Liver (tissue), 9 donors: ENCODE data around the gene TBC1D12. TPM values are rescaled to one million over a fixed set of nuclear protein-coding genes. Genes with fewer than 3 reads are reported as not detected.

ENCODE experiments used
- DNase-seq: peaks from one replicate; pipeline ENCODE4 v3.0.0-alpha.2; 2017; ENCODE audit warnings: low spot score
- H3K27ac ChIP-seq, 2 donors: one replicate each; pipeline ENCODE4 v1.7.0; 2013; ENCODE audit warnings: inconsistent platforms in 2 of 2, low read length in 2 of 2, control low read depth in 1 of 2, low read depth in 1 of 2, mild to moderate bottlenecking in 1 of 2
- H3K27me3 ChIP-seq, 4 donors: one replicate each; pipeline versions ENCODE4 v1.6.1 to v1.7.0; 2013; ENCODE audit warnings: low read length in 3 of 4, inconsistent platforms in 1 of 4, mild to moderate bottlenecking in 1 of 4, moderate library complexity in 1 of 4; ENCODE audit not compliant: control insufficient read depth in 4 of 4, insufficient read depth in 4 of 4
- H3K36me3 ChIP-seq, 4 donors: one replicate each; pipeline versions ENCODE4 v1.6.1 to v1.7.0; 2013; ENCODE audit warnings: low read length in 3 of 4, mild to moderate bottlenecking in 3 of 4, low read depth in 1 of 4, moderate library complexity in 1 of 4; ENCODE audit not compliant: control insufficient read depth in 4 of 4, insufficient read depth in 3 of 4
- H3K4me1 ChIP-seq, 4 donors: one replicate each; pipeline versions ENCODE4 v1.6.1 to v1.7.0; 2013; ENCODE audit warnings: low read length in 3 of 4, mild to moderate bottlenecking in 3 of 4, moderate library complexity in 1 of 4; ENCODE audit not compliant: control insufficient read depth in 4 of 4, insufficient read depth in 4 of 4
- H3K4me3 ChIP-seq, 3 donors: one replicate each; pipeline versions ENCODE4 v1.6.1 to v1.7.0; 2013; ENCODE audit warnings: low read length in 3 of 3, control low read depth in 1 of 3, low read depth in 1 of 3, mild to moderate bottlenecking in 1 of 3
- H3K9ac ChIP-seq, 2 donors: one replicate each; pipeline ENCODE4 v1.7.0; 2013; ENCODE audit warnings: low read length in 2 of 2, mild to moderate bottlenecking in 2 of 2, moderate library complexity in 2 of 2, control low read depth in 1 of 2, low read depth in 1 of 2
- H3K9me3 ChIP-seq, 4 donors: one replicate each; pipeline versions ENCODE4 v1.6.1 to v1.7.0; 2013; ENCODE audit warnings: low read length in 3 of 4; ENCODE audit not compliant: control insufficient read depth in 4 of 4
- EGR1 ChIP-seq, 2 donors: IDR thresholded peaks; 2 replicates each; pipeline ENCODE4 v1.6.1; 2016 to 2018; ENCODE audit warnings: antibody characterized with exemption in 2 of 2, low read depth in 2 of 2
- FOXA1 ChIP-seq: IDR thresholded peaks from 2 replicates; pipeline ENCODE4 v1.6.1; 2016; ENCODE audit warnings: antibody characterized with exemption
- FOXA2 ChIP-seq: IDR thresholded peaks from 2 replicates; pipeline ENCODE4 v1.6.1; 2016; ENCODE audit warnings: antibody characterized with exemption
- GABPA ChIP-seq, 2 donors: IDR thresholded peaks in 1 of 2; conservative IDR thresholded peaks in 1 of 2; 2 replicates each; pipeline ENCODE4 v1.6.1; 2016; ENCODE audit warnings: antibody characterized with exemption in 2 of 2, mild to moderate bottlenecking in 1 of 2, moderate library complexity in 1 of 2
- HNF4A ChIP-seq, 2 donors: conservative IDR thresholded peaks; 2 replicates each; pipeline ENCODE4 v1.6.1; 2016; ENCODE audit warnings: antibody characterized with exemption in 2 of 2, mild to moderate bottlenecking in 2 of 2
- HNF4G ChIP-seq: IDR thresholded peaks from 2 replicates; pipeline ENCODE4 v1.6.1; 2016; ENCODE audit warnings: antibody characterized with exemption
- JUND ChIP-seq, 2 donors: IDR thresholded peaks; 2 replicates each; pipeline ENCODE4 v1.6.1; 2016; ENCODE audit warnings: antibody characterized with exemption in 2 of 2
- NR2F2 ChIP-seq: IDR thresholded peaks from 2 replicates; pipeline ENCODE4 v1.6.1; 2016; ENCODE audit warnings: antibody characterized with exemption
- RXRA ChIP-seq, 2 donors: IDR thresholded peaks; 2 replicates each; pipeline ENCODE4 v1.6.1; 2017 to 2018; ENCODE audit warnings: antibody characterized with exemption in 2 of 2, mild to moderate bottlenecking in 1 of 2
- SP1 ChIP-seq: IDR thresholded peaks from 2 replicates; pipeline ENCODE4 v1.6.1; 2018; ENCODE audit warnings: antibody characterized with exemption, mild to moderate bottlenecking
- TAF1 ChIP-seq: conservative IDR thresholded peaks from 2 replicates; pipeline ENCODE4 v1.6.1; 2016; ENCODE audit warnings: antibody characterized with exemption, mild to moderate bottlenecking
- ZBTB33 ChIP-seq: IDR thresholded peaks from 2 replicates; pipeline ENCODE4 v1.6.1; 2016; ENCODE audit warnings: antibody characterized with exemption
- WGBS: extraction: QIAGEN DNeasy Blood & Tissue Kit; methylation state at CpG from one replicate; pipeline ENCODE4 v1.1.7; 2013; 5-methylcytosine and 5-hydroxymethylcytosine counted together
- polyA plus RNA-seq, 2 donors: library from polyadenylated mRNA; stranded (reverse) in 1 of 2; unstranded in 1 of 2; fragments of 200-250 nt in 1 of 2; fragments of >200 nt in 1 of 2; fragmentation: Nextera tagmentation in 1 of 2; extraction: Ambion mirVana in 1 of 2; gene quantifications; one replicate each; pipeline versions ENCODE4 v1.2.1 to v1.2.3, GENCODE V29; 2013 to 2015
- total RNA-seq, 2 donors: library from RNA; depleted of rRNA; stranded (reverse); fragments of >200 nt; gene quantifications; one replicate each; pipeline ENCODE4 v1.2.3, GENCODE V29; 2014
- TF ChIP-seq, protein P1 (sequence below): IDR thresholded peaks from 2 replicates; pipeline ENCODE4 v1.6.1; 2016; ENCODE audit warnings: antibody characterized with exemption
- TF ChIP-seq, protein P2 (sequence below): IDR thresholded peaks from 2 replicates; pipeline ENCODE4 v1.6.1; 2016; ENCODE audit warnings: antibody characterized with exemption, mild to moderate bottlenecking
- TF ChIP-seq, protein P3 (sequence below): fragments of 150-350 bp; IDR thresholded peaks from 2 replicates; pipeline ENCODE4 v1.5.1; 2017; ENCODE audit warnings: improper control_type of control experiment, low read depth, low read length; ENCODE audit not compliant: missing input control
- donor health status: healthy.
- donor health status: healthy.
- donor health status: healthy.
- donor health status: healthy.
- donor health status: healthy.

TBC1D12 gene
- total and polyA plus RNA-seq, 4 donors: 2.6 to 7.5 (median 5.0) TPM

- WGBS: 92% methylated on average over 3 of the region's 3 CpGs
Observed at GRCh38 chr10:94357193-94357592, 45.1 kb upstream of the TBC1D12 start.

GRCh38 chr10:94358480-94358879, 43.9 kb upstream of the TBC1D12 start:
- Histone ChIP-seq H3K36me3 (peaks cover 1 to 34% (median 18%) of the 10 kb centered on the region in 4 donors), H3K9ac (no peak overlapping the region)
- DNase-seq: no peak

More at GRCh38 chr10:94357193-94357592, 45.1 kb upstream of the TBC1D12 start:
- Histone ChIP-seq H3K9ac (no peak overlapping the region), H3K36me3 (peaks cover 1 to 40% (median 18%) of the 10 kb centered on the region in 4 donors), H3K4me3 (no peak overlapping the region), H3K27ac (no peak overlapping the region), H3K4me1 (peaks cover 5 to 11% (median 10%) of the 10 kb centered on the region in 4 donors), H3K27me3 (no peaks in the 10 kb centered on the region), H3K9me3 (no peaks in the 10 kb centered on the region)
- TF ChIP-seq, protein P1, sequence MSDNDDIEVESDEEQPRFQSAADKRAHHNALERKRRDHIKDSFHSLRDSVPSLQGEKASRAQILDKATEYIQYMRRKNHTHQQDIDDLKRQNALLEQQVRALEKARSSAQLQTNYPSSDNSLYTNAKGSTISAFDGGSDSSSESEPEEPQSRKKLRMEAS: no peak
- TF ChIP-seq, protein P2, sequence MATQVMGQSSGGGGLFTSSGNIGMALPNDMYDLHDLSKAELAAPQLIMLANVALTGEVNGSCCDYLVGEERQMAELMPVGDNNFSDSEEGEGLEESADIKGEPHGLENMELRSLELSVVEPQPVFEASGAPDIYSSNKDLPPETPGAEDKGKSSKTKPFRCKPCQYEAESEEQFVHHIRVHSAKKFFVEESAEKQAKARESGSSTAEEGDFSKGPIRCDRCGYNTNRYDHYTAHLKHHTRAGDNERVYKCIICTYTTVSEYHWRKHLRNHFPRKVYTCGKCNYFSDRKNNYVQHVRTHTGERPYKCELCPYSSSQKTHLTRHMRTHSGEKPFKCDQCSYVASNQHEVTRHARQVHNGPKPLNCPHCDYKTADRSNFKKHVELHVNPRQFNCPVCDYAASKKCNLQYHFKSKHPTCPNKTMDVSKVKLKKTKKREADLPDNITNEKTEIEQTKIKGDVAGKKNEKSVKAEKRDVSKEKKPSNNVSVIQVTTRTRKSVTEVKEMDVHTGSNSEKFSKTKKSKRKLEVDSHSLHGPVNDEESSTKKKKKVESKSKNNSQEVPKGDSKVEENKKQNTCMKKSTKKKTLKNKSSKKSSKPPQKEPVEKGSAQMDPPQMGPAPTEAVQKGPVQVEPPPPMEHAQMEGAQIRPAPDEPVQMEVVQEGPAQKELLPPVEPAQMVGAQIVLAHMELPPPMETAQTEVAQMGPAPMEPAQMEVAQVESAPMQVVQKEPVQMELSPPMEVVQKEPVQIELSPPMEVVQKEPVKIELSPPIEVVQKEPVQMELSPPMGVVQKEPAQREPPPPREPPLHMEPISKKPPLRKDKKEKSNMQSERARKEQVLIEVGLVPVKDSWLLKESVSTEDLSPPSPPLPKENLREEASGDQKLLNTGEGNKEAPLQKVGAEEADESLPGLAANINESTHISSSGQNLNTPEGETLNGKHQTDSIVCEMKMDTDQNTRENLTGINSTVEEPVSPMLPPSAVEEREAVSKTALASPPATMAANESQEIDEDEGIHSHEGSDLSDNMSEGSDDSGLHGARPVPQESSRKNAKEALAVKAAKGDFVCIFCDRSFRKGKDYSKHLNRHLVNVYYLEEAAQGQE: no peak
- TF ChIP-seq SP1: no peak
- no peak for TF ChIP-seq TAF1
- no peak for TF ChIP-seq HNF4A (conservative IDR thresholded peaks at IDR 0.05)
- no peak for TF ChIP-seq ZBTB33
- no peak for TF ChIP-seq FOXA1
- TF ChIP-seq, protein P3, sequence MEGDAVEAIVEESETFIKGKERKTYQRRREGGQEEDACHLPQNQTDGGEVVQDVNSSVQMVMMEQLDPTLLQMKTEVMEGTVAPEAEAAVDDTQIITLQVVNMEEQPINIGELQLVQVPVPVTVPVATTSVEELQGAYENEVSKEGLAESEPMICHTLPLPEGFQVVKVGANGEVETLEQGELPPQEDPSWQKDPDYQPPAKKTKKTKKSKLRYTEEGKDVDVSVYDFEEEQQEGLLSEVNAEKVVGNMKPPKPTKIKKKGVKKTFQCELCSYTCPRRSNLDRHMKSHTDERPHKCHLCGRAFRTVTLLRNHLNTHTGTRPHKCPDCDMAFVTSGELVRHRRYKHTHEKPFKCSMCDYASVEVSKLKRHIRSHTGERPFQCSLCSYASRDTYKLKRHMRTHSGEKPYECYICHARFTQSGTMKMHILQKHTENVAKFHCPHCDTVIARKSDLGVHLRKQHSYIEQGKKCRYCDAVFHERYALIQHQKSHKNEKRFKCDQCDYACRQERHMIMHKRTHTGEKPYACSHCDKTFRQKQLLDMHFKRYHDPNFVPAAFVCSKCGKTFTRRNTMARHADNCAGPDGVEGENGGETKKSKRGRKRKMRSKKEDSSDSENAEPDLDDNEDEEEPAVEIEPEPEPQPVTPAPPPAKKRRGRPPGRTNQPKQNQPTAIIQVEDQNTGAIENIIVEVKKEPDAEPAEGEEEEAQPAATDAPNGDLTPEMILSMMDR: no peak
- no peak for TF ChIP-seq GABPA (IDR thresholded peaks at IDR 0.05 in 1 of 2, conservative IDR thresholded peaks at IDR 0.05 in 1 of 2)
- TF ChIP-seq NR2F2: no peak
- TF ChIP-seq FOXA2: no peak
- no peak for DNase-seq

More at GRCh38 chr10:94358480-94358879, 43.9 kb upstream of the TBC1D12 start:
- Histone ChIP-seq H3K4me1 (peaks cover 5 to 14% (median 12%) of the 10 kb centered on the region in 4 donors), H3K27me3 (no peaks in the 10 kb centered on the region), H3K27ac (no peak overlapping the region), H3K4me3 (no peak overlapping the region), H3K9me3 (no peaks in the 10 kb centered on the region)
- 84% methylated on average over 2 of the region's 2 CpGs for WGBS
- TF ChIP-seq RXRA (IDR thresholded peaks at IDR 0.05): no peak
- TF ChIP-seq FOXA1: no peak
- TF ChIP-seq GABPA (IDR thresholded peaks at IDR 0.05 in 1 of 2, conservative IDR thresholded peaks at IDR 0.05 in 1 of 2): no peak
- no peak for TF ChIP-seq JUND (IDR thresholded peaks at IDR 0.05)
- TF ChIP-seq HNF4G: no peak
- TF ChIP-seq EGR1 (IDR thresholded peaks at IDR 0.05; ENCODE audit: low read depth in 2 of 2): no peak
